GM13977 (cell line): Measurements from ENCODE around the gene ZNRF3.

Experiments used
- DNase-seq: peaks from one replicate; pipeline ENCODE4 v3.0.0; 2012; ENCODE audit warnings: low spot score
- in situ Hi-C: fragments of 300-500 bp; cut with MboI; formaldehyde crosslinking; loops from one replicate; pipeline ENCODE4 v1.12.0; 2022; ENCODE audit warnings: low sequenced_read_pairs, low pct_unique_long_range_greater_than_20kb, mixed read lengths, inconsistent platforms; ENCODE audit not compliant: unreplicated experiment
- TF ChIP-seq, protein P1 (sequence below): IDR thresholded peaks from 2 replicates; pipeline ENCODE4 v1.5.1; 2012; ENCODE audit warnings: mild to moderate bottlenecking, control low read depth; ENCODE audit not compliant: insufficient read depth; ENCODE audit errors: extremely low read depth, missing control alignments

The ZNRF3 gene

DNA sequence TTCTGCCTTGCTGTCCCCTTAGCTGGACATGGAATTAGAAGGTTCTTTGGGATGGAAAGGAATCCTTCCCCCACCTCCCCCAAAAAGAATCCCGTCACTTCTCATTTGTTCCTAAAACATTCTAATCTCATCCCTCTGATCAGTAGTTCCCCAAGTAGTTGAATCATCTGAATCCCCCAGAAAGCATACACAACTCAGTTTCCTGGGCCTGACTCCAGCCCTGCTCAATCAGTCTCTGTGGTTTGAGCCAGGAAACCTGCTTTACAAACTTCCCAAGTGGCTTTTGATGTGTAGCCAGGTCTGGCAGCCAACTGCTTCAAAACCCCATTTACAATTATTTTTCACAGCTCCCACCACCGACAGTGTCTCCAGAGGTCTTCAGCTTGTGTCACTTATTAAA lies 158.0 kb downstream of the ZNRF3 start:
- TF ChIP-seq, protein P1, sequence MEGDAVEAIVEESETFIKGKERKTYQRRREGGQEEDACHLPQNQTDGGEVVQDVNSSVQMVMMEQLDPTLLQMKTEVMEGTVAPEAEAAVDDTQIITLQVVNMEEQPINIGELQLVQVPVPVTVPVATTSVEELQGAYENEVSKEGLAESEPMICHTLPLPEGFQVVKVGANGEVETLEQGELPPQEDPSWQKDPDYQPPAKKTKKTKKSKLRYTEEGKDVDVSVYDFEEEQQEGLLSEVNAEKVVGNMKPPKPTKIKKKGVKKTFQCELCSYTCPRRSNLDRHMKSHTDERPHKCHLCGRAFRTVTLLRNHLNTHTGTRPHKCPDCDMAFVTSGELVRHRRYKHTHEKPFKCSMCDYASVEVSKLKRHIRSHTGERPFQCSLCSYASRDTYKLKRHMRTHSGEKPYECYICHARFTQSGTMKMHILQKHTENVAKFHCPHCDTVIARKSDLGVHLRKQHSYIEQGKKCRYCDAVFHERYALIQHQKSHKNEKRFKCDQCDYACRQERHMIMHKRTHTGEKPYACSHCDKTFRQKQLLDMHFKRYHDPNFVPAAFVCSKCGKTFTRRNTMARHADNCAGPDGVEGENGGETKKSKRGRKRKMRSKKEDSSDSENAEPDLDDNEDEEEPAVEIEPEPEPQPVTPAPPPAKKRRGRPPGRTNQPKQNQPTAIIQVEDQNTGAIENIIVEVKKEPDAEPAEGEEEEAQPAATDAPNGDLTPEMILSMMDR: no peak
- no peak for DNase-seq
- in situ Hi-C loops: loop anchor here (25.0 kb wide), 1 partner anchor 196 kb away; no protein-coding TSS in a partner anchor

DNA sequence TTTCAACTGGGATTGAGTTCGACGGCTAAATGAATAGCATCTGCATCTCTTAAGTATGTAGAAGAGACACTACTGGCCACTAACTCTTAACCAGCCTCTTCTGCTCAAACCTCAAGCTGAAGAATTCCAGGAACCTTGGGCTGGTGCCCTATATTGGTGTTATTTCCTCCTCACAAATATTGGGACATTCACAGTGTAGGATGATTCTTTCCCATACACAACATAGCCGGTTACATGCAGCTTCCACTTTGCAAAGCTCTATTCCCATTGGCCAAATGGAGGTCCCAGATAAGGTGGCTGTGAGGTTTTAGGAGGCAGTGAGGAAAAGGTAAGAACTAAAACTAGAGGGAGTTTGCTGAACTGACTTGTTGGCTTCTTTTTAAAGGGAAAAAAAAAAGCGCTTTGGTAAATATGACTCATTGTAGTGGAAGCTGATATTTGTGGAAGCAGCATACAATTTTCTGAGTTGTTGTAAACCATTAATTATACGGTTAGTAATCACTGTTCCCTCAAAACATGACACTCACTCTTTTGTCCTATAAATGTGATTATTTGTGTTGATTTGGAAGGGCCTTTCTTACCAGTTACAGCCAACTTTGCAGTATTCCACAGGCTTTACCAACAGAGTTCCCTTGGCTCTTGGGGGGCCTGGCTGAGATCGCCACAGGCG lies 160.7 kb downstream of the ZNRF3 start:
- DNase-seq: no peak
- in situ Hi-C loops: loop anchor here (25.0 kb wide), 1 partner anchor 193 kb away; no protein-coding TSS in a partner anchor

DNA sequence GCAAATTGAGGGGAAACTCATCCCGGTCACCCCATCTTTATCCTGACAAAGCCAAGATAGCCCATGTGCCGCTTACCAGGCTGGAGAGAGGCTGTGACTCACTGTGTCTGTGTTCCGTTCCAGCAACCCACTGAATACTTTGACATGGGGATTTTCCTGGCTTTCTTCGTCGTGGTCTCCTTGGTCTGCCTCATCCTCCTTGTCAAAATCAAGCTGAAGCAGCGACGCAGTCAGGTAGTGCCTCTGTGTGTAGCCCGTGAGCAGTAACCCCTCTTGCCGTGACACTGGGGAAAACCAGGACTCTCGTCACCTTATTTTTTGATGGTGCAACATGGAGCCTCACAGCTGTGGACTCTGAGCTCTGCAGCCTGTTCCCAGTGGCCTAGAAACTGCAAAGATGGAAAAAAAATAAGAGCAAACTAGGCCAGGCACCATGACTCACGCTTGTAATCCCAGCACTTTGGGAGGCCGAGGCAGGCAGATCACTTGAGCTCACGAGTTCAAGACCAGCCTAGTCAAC lies 161.3 kb downstream of the ZNRF3 start:
- in situ Hi-C loops: loop anchor here (25.0 kb wide), 1 partner anchor 193 kb away; no protein-coding TSS in a partner anchor
- TF ChIP-seq, protein P1: no peak
- DNase-seq: no peak

More for the DNA sequence above, 160.7 kb downstream of the ZNRF3 start:
- TF ChIP-seq, protein P1: no peak

DNA sequence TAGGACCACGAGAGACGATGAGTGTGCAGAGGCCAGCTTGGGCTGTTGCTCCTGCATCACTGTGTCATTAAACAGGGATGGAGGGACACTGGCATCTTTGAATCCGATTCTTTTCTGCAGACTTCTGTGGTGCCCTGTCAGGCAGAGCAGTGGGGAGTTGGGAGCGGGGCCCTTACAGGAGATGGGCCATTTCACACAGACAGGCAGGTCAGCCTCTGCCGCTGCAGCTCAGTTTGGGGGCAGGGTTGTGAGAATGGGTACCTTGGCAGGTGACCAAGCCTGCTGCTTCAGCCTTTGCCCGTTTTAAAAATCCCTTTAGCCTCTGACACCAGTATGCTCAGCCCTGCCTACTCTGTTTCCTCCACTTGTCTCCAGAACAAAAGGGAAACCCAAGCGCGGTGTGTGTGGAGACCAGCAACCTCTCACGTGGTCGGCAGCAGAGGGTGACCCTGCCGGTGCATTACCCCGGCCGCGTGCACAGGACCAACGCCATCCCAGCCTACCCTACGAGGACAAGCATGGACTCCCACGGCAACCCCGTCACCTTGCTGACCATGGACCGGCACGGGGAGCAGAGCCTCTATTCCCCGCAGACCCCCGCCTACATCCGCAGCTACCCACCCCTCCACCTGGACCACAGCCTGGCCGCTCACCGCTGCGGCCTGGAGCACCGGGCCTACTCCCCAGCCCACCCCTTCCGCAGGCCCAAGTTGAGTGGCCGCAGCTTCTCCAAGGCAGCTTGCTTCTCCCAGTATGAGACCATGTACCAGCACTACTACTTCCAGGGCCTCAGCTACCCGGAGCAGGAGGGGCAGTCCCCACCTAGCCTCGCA lies 165.7 kb downstream of the ZNRF3 start:
- TF ChIP-seq, protein P1: no peak
- in situ Hi-C loops: loop anchor here (25.0 kb wide), 1 partner anchor 188 kb away; no protein-coding TSS in a partner anchor
- no peak for DNase-seq

DNA sequence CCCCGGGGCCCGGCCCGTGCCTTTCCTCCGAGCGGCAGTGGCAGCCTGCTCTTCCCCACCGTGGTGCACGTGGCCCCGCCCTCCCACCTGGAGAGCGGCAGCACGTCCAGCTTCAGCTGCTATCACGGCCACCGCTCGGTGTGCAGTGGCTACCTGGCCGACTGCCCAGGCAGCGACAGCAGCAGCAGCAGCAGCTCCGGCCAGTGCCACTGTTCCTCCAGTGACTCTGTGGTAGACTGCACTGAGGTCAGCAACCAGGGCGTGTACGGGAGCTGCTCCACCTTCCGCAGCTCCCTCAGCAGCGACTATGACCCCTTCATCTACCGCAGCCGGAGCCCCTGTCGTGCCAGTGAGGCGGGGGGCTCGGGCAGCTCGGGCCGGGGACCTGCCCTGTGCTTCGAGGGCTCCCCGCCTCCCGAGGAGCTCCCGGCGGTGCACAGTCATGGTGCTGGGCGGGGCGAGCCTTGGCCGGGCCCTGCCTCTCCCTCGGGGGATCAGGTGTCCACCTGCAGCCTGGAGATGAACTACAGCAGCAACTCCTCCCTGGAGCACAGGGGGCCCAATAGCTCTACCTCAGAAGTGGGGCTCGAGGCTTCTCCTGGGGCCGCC lies 166.4 kb downstream of the ZNRF3 start:
- in situ Hi-C loops: loop anchor here (25.0 kb wide), 1 partner anchor 188 kb away; no protein-coding TSS in a partner anchor
- no peak for DNase-seq
- TF ChIP-seq, protein P1: no peak

DNA sequence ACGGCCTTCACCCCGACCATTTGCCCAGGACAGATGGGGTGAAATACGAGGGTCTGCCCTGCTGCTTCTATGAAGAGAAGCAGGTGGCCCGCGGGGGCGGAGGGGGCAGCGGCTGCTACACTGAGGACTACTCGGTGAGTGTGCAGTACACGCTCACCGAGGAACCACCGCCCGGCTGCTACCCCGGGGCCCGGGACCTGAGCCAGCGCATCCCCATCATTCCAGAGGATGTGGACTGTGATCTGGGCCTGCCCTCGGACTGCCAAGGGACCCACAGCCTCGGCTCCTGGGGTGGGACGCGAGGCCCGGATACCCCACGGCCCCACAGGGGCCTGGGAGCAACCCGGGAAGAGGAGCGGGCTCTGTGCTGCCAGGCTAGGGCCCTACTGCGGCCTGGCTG lies 167.1 kb downstream of the ZNRF3 start:
- DNase-seq: no peak
- TF ChIP-seq, protein P1: no peak
- in situ Hi-C loops: no loop called here
